NCI-H1694 (cell line): ENCODE data around the gene CUL1.

ENCODE experiments used
- DNase-seq: peaks from one replicate; lab custom pipeline; 2025; lab: John Stamatoyannopoulos, UW

CUL1 gene

DNA sequence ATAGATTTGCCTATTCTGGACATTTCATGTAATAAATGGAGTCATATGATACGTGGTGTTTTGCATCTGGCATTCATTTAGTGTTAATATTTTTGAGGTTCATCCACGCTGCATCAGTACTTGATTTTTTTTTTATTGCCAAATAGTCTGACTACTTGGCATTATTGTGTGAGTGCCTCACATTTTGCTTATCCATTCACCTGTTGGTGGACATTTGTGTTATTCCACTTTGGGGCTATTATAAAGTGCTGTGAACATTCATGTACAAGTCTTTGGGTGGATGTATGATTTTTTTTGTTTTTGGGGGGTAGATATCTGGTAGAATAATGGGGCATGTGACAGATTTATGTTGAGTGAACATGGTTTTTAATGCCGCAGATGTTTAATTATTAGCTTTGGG is 19.7 kb downstream of the CUL1 start:
- DNase-seq = no peak

GRCh38 chr7:148719753-148720152 is 21.1 kb downstream of the CUL1 start:
- no peak for DNase-seq

DNA sequence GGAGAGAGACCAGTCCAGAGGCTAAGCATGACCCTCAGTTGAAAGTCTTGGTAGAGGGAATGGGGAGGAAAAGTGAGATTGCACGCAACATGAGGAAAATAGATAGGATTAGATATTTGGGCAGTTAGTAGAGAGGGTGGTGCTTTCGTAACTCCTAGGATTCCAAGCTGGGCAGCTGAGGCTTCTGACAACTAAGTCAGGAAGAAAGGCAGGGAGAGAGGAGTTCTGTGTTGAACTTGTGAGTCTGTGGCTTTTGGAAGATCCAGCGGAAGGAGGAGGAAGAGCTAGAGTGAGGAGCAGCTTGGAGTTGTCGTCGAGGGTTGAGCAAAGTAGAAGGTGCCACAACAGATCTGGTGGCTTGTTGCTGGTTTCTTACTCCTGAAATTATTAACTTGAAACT is 21.8 kb downstream of the CUL1 start:
- DNase-seq = no peak

DNA sequence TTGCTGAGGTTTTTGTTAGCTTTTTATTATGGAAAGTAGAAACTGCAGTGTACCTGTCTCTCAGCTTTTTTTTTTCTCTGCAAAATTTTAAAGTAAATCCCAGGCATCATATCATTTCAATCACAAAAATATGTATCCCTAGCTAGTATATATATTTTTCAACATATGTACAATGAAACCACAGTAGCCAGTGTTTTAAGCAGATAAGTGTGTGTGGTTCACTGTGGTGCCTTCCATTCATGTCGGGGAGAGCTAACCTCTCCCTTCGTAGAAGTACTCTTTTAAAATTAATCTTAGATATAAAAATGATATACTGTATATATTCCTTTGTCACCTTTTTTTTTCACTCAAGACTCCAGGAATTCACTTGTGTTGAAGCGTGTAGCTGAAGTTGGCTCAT is 22.7 kb downstream of the CUL1 start:
- DNase-seq = no peak

- DNase-seq = no peak
These were observed 23.9 kb downstream of the CUL1 start for GRCh38 chr7:148722340-148723165.

GRCh38 chr7:148723166-148723559 is 24.5 kb downstream of the CUL1 start:
- DNase-seq = no peak

GRCh38 chr7:148723846-148724245 is 25.1 kb downstream of the CUL1 start:
- DNase-seq = no peak

DNA sequence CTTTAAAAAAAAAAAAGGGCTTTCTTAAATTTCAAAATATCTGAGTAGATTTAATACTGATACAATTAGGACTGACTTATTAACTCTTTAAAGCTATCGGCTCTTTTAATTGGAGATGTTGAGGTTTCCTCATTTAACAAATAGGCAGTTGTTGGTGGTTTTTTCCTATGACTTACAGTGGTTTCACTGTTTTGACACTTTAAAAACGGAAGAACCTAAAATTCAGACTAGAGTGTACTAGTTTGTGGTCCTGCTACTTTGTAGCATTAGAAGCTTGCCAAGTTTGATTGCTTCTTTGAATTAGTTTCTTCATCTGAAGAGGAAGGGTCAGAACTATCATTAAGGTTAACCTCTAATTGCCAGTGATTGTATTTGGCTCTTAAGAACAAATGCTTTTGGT is 27.7 kb downstream of the CUL1 start:
- no peak for DNase-seq

- DNase-seq = no peak
These were observed 29.0 kb downstream of the CUL1 start for GRCh38 chr7:148727501-148728278.

DNA sequence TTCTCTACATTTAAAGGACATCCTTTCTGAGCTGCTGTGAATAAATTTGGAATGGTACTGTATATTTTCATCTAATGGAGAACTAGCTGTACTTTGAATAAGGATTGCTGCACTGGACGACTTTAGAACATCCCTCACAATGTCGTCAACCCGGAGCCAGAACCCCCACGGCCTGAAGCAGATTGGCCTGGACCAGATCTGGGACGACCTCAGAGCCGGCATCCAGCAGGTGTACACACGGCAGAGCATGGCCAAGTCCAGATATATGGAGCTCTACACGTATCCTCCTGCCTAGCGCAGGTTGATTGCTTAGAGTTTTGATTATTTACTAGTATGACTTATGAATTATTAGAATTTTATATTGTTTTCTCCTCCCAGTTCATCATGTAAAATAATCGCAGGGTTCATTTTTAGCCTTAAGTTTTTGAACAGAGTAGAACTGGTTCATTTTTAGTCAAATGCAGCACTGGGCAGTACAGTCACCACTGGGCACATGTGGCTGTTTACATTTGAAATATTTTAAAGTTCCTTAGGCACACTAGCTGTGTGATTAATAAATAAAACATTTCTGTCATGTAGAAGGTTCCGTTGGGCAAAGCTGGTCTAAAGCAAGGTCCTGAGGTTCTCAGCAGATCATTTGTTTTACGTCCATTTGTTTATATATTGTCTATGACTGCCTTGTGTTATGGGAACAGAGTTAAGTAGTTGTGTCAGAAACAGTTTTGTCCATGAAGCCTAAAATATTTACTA is 31.5 kb downstream of the CUL1 start:
- DNase-seq = no peak

DNA sequence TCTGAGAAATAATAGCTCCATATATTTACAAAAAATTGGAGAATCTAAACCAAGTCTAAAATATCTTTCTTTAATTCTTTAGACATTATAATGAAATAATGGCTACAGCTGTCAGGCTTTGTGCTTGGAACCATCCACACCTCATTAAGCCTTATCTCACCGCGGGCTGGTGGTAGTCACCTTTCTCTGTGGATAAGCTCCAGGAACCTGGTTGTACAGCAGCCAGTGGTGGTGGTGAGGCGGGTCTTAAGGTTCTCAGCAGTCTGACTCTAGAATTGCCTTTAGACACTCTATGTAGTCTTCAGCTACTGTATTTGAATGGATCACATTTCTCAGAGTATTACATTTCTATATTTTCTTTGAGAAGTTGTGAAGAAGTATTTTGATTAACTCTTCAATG is 34.2 kb downstream of the CUL1 start:
- DNase-seq = no peak

DNA sequence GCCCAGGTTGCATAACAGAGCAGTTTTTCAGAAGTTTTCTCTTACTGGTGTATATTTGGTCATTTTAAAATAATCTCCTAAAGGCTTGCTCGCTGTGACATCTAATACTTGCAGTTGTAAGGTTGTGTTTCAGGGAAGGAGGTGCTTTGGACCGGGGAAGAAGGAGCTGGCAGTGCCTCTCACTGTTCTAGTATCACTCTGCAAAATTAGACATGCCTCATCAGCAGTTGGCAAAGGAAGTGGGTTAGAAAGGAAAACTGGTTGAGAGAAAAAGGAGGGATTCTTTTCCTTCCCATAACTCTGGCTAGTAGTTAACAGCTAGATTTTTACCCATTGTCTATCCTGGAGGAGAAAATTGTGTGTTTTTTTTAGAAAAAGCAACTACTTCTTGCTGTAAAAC is 34.8 kb downstream of the CUL1 start:
- DNase-seq = no peak

DNA sequence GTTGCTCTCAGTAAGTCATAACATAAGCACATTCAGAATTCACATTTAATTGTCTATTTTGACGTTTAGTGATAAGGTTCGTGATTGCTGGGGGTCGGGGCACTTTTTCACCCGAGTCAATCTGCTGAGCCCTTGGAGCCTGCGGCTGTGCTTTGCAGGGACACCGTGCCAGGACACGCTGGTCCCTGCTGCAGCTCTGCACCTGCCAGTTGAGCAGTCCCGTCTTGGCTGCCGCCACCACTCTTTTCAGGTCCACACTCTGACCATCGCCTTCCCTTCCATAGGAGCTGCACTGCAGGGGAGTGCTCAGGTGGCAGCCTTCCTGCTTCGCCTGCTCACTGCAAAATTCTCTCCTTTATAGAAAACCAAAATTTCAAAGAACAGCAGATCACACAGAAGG is 36.4 kb downstream of the CUL1 start:
- no peak for DNase-seq

DNA sequence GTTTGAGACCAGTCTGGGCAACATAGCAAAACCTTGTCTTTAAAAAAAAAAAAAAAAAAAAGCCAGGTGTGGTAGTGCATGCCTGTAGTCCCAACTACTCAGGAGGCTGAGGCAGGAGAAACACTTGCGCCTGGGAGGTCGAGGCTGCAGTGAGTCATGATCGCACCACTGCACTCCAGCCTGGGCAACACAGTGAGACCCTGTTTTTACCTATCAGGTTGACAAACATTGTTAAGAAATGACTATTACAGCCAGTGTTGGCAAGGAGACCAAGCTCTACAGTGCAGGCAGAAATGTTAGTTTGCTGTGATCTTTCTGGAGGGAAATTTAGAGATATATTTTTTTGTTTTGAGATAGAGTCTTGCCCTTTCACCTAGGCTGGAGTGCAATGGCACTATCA is 37.3 kb downstream of the CUL1 start:
- DNase-seq = no peak

GRCh38 chr7:148738737-148739535 is 40.2 kb downstream of the CUL1 start:
- no peak for DNase-seq

DNA sequence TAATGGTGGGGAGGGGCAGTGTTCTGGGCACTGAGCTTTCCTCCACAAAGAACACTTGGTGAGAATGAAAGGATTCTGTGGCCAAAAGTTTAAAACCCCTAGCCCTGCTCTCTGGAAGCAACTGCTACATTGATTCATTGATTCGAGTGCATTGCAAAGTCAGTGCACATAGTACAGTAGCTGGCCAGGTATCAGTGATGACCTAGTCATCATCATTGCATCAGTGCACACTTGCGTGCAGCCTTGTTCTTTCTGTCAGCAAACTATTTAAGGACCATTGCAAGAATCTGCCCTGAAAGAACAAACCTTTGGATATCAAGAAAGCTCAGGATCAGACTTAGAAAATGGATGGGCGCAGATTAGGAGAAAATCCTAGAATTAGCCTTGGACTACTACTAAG is 47.4 kb downstream of the CUL1 start:
- DNase-seq = no peak

DNA sequence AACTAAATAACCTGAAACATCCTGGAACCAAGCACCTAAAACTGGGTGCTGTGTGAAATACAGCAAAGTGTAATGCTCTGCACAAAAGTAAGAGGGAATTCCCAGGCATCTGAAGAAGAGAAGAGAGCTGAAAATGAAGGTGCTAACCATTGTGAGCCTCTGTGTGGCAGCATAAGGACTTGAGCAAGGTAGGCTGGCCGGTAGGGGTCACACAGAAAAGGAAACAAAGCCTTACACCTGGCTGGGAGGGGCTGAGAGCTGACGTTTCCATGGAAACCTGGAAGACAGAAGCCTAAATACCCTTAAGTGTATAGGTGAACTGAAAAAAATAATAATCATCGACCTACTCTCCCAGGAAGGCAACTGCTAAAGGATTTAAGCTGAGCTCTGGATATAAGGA is 48.6 kb downstream of the CUL1 start:
- DNase-seq = no peak

DNA sequence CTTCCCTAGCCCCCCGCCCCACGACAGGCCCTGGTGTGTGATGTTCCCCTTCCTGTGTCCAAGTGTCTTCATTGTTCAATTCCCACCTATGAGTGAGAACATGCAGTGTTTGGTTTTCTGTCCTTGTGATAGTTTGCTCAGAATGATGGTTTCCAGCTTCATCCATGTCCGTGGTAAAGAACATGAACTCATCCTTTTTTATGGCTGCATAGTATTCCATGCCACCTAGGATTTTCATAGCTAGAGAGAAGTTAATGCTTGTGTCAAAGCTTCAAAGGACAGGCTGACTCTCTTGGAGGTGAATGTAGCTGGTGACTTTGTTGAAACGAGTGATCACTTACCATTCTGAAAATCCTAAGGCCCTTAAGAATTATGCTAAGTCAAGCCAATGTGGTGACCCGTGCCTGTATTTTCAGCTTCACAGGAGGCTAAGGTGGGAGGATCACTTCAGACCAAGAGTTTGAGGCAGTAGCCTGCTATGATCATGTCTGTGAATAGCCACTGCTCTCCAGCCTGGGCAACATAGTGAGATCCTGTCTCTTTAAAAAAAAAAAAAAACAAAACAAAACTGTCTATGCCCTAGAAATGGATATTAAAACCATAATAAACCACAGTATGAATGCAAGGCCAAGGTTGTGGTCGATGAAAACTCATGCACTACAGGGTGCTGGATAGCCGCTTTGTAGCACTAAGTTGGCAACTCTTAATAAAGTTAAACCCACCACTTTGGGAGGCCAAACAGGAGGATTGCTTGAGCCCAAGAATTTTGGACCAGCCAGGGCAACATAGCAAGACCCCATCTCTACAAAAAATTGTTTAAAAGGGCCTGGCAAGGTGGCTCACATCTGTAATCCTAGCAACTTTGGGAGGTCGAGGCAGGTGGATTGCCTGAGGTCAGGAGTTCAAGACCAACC is 52.0 kb downstream of the CUL1 start:
- DNase-seq = no peak

DNA sequence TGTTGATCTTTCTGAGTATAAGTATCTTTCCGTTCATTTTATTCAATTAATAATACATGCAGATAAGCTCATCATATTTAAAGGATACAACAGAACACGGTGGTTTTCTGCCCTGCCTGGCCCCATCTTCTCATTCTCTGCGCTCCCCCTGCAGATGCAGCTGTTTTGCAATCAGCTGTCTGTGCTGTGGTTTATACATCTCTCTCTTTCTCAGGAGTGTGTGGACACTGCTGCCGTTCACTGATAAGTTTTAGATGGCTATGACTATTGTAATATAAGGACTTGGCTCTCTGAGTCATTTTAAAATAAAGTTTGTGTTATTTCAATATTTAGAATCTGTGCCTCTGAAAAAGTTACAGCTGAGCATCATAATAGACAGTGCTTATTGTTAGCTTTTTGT is 54.5 kb downstream of the CUL1 start:
- DNase-seq = no peak

DNA sequence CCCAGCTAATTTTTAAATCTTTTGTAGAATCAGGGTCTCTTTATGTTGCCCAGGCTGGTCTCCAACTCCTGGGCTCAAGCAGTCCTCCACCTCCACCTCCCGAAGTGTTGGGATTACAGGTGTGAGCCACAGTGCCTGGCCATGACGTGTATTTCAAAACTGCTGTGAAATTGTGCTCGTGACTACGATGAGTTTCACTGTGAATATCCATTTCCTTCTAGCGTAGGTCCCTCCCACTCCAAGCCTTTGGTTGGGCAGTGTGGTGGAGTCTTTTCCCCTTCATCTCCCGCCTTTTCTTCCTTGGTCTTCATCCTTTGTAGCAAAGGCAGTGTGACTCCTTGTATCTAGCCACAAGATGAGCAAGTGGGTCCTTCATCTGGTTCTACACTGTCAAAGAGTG is 56.2 kb downstream of the CUL1 start:
- no peak for DNase-seq
